ENCODE data around the gene TRAPPC3L.

The TRAPPC3L gene

GRCh38 chr6:116556814-116557415 is 11.4 kb upstream of the TRAPPC3L start:
- no peak for DNase-seq

- DNase-seq = no peak
Observed at GRCh38 chr6:116556065-116556464, 10.6 kb upstream of the TRAPPC3L start.

- DNase-seq = no peak
Observed at GRCh38 chr6:116553451-116553850, 8.0 kb upstream of the TRAPPC3L start, which contains the start of gene CALHM4. Gene CALHM4, plus strand, starts transcription at chr6:116553751. Its CDS starts 43 bp downstream, at chr6:116553794.

- DNase-seq = no peak
Observed at GRCh38 chr6:116550796-116551195, 5.3 kb upstream of the TRAPPC3L start.

- DNase-seq = no peak
Observed at GRCh38 chr6:116547358-116547757, 1.9 kb upstream of the TRAPPC3L start.

GRCh38 chr6:116543149-116543548 is 2.3 kb downstream of the TRAPPC3L start:
- no peak for DNase-seq

- no peak for DNase-seq
Observed at GRCh38 chr6:116542426-116542825, 3.1 kb downstream of the TRAPPC3L start.

- DNase-seq = peak in 1 of 2 donors; percentile 27
Observed at GRCh38 chr6:116536216-116536621, 9.3 kb downstream of the TRAPPC3L start.

- no peak for DNase-seq
Observed at GRCh38 chr6:116535109-116535508, 10.4 kb downstream of the TRAPPC3L start.

GRCh38 chr6:116533233-116533957 is 12.1 kb downstream of the TRAPPC3L start:
- DNase-seq = no peak

- peak; percentile 49 to 70 for DNase-seq
Observed at GRCh38 chr6:116531675-116532570, 13.6 kb downstream of the TRAPPC3L start.

GRCh38 chr6:116530436-116530835 is 15.0 kb downstream of the TRAPPC3L start:
- DNase-seq = no peak

- DNase-seq = no peak
Observed at GRCh38 chr6:116529466-116530290, 15.8 kb downstream of the TRAPPC3L start.

- no peak for DNase-seq
Observed at GRCh38 chr6:116528780-116529179, 16.7 kb downstream of the TRAPPC3L start.

GRCh38 chr6:116528133-116528532 is 17.4 kb downstream of the TRAPPC3L start:
- no peak for DNase-seq

GRCh38 chr6:116524236-116524635 is 21.2 kb downstream of the TRAPPC3L start:
- no peak for DNase-seq

- no peak for DNase-seq
Observed at GRCh38 chr6:116522896-116523295, 22.6 kb downstream of the TRAPPC3L start.

GRCh38 chr6:116518621-116519368 is 26.7 kb downstream of the TRAPPC3L start:
- DNase-seq = no peak

GRCh38 chr6:116515141-116515540 is 30.3 kb downstream of the TRAPPC3L start:
- no peak for DNase-seq

- no peak for DNase-seq
Observed at GRCh38 chr6:116514111-116514510, 31.4 kb downstream of the TRAPPC3L start.

GRCh38 chr6:116513224-116513875 is 32.1 kb downstream of the TRAPPC3L start:
- no peak for DNase-seq
